ENCODE data around the gene GALNT9. TPM values are rescaled to one million over a fixed set of nuclear protein-coding genes. Genes with fewer than 3 reads are reported as not detected.

The GALNT9 gene
- total RNA-seq, 2 experiments from 2014 or later, result not detected

GRCh38 chr12:132309596-132310086, 19.7 kb downstream of the GALNT9 start:
- no peak for TF ChIP-seq CTCF (IDR thresholded peaks at IDR 0.05)
- Histone ChIP-seq H3K9me3 (ENCODE audit: control insufficient read depth in 1 of 2, insufficient read depth in 1 of 2, low read length in 2 of 2) (peaks cover 10 to 52% of the 10 kb centered on the region in 2 experiments), H3K27ac (ENCODE audit: low read depth in 1 of 2, low read length in 2 of 2) (no peak overlapping the region), H3K4me3 (ENCODE audit: low read length) (no peak overlapping the region), H3K36me3 (ENCODE audit: insufficient read depth, low read length) (no peaks in the 10 kb centered on the region), H3K27me3 (ENCODE audit: control insufficient read depth in 1 of 2, insufficient read depth in 2 of 2, low read length in 2 of 2) (no peaks in the 10 kb centered on the region), H3K4me1 (ENCODE audit: insufficient read depth, low read length) (no peaks in the 10 kb centered on the region)
- no peaks in the 10 kb centered on the region for H3K4me1 Mint-ChIP-seq (ENCODE audit: low read depth)
- no peak for DNase-seq
- intact Hi-C loops (cut with DNase I, micrococcal nuclease), result no loop called here
- H3K9me3 Mint-ChIP-seq, result peaks cover 3% of the 10 kb centered on the region
- POLR2A ChIA-PET, result no interaction called here
- H3K27ac Mint-ChIP-seq, result no peak overlapping the region
- H3K36me3 Mint-ChIP-seq (ENCODE audit: low read depth), result no peaks in the 10 kb centered on the region
- H3K4me3 Mint-ChIP-seq, result no peak overlapping the region
- CTCF ChIA-PET, result no interaction called here
- ATAC-seq (ENCODE audit: poor library complexity), result no peak
- peaks cover 9% of the 10 kb centered on the region for H3K27me3 Mint-ChIP-seq

- Histone ChIP-seq H3K27ac (ENCODE audit: low read depth in 1 of 2, low read length in 2 of 2) (no peak overlapping the region), H3K4me1 (ENCODE audit: insufficient read depth, low read length) (no peaks in the 10 kb centered on the region), H3K9me3 (ENCODE audit: control insufficient read depth in 1 of 2, insufficient read depth in 1 of 2, low read length in 2 of 2) (peaks cover 10 to 50% of the 10 kb centered on the region in 2 experiments), H3K4me3 (ENCODE audit: low read length) (no peak overlapping the region), H3K27me3 (ENCODE audit: control insufficient read depth in 1 of 2, insufficient read depth in 2 of 2, low read length in 2 of 2) (no peaks in the 10 kb centered on the region), H3K36me3 (ENCODE audit: insufficient read depth, low read length) (no peaks in the 10 kb centered on the region)
- ATAC-seq (ENCODE audit: poor library complexity) (no peak), DNase-seq (no peak)
- H3K4me1 Mint-ChIP-seq (ENCODE audit: low read depth), result no peaks in the 10 kb centered on the region
- no peak for TF ChIP-seq CTCF (IDR thresholded peaks at IDR 0.05)
- intact Hi-C loops (cut with DNase I, micrococcal nuclease), result no loop called here
- H3K27ac Mint-ChIP-seq, result no peak overlapping the region
- peaks cover 3% of the 10 kb centered on the region for H3K9me3 Mint-ChIP-seq
- H3K36me3 Mint-ChIP-seq (ENCODE audit: low read depth), result no peaks in the 10 kb centered on the region
- no peak overlapping the region for H3K4me3 Mint-ChIP-seq
- POLR2A ChIA-PET, result no interaction called here
- H3K27me3 Mint-ChIP-seq, result peaks cover 9% of the 10 kb centered on the region
- CTCF ChIA-PET, result no interaction called here
These were observed 20.4 kb downstream of the GALNT9 start for GRCh38 chr12:132308853-132309595.

GRCh38 chr12:132307976-132308852, 21.2 kb downstream of the GALNT9 start:
- H3K36me3 Mint-ChIP-seq (ENCODE audit: low read depth), result no peaks in the 10 kb centered on the region
- H3K27ac Mint-ChIP-seq, result no peak overlapping the region
- peaks cover 3% of the 10 kb centered on the region for H3K9me3 Mint-ChIP-seq
- H3K4me1 Mint-ChIP-seq (ENCODE audit: low read depth), result no peaks in the 10 kb centered on the region
- Histone ChIP-seq H3K36me3 (ENCODE audit: insufficient read depth, low read length) (no peaks in the 10 kb centered on the region), H3K4me1 (ENCODE audit: insufficient read depth, low read length) (no peaks in the 10 kb centered on the region), H3K4me3 (ENCODE audit: low read length) (no peak overlapping the region), H3K27me3 (ENCODE audit: control insufficient read depth in 1 of 2, insufficient read depth in 2 of 2, low read length in 2 of 2) (no peaks in the 10 kb centered on the region), H3K27ac (ENCODE audit: low read depth in 1 of 2, low read length in 2 of 2) (no peak overlapping the region), H3K9me3 (ENCODE audit: control insufficient read depth in 1 of 2, insufficient read depth in 1 of 2, low read length in 2 of 2) (peaks cover 10 to 50% of the 10 kb centered on the region in 2 experiments)
- POLR2A ChIA-PET, result no interaction called here
- no peak overlapping the region for H3K4me3 Mint-ChIP-seq
- no peak for TF ChIP-seq CTCF (IDR thresholded peaks at IDR 0.05)
- CTCF ChIA-PET, result no interaction called here
- intact Hi-C loops (cut with DNase I, micrococcal nuclease), result no loop called here
- DNase-seq, result no peak
- no peak for ATAC-seq (ENCODE audit: poor library complexity)
- peaks cover 9% of the 10 kb centered on the region for H3K27me3 Mint-ChIP-seq

Measured in CD4-positive, alpha-beta T cell (primary cell).